ENCODE data around the gene CSNK1A1.
"Not testable (repeated sequence)": the region's sequence is repeated elsewhere in the genome, so short reads cannot be mapped to it uniquely, and the experiment has no call there.

Gene CSNK1A1

DNA sequence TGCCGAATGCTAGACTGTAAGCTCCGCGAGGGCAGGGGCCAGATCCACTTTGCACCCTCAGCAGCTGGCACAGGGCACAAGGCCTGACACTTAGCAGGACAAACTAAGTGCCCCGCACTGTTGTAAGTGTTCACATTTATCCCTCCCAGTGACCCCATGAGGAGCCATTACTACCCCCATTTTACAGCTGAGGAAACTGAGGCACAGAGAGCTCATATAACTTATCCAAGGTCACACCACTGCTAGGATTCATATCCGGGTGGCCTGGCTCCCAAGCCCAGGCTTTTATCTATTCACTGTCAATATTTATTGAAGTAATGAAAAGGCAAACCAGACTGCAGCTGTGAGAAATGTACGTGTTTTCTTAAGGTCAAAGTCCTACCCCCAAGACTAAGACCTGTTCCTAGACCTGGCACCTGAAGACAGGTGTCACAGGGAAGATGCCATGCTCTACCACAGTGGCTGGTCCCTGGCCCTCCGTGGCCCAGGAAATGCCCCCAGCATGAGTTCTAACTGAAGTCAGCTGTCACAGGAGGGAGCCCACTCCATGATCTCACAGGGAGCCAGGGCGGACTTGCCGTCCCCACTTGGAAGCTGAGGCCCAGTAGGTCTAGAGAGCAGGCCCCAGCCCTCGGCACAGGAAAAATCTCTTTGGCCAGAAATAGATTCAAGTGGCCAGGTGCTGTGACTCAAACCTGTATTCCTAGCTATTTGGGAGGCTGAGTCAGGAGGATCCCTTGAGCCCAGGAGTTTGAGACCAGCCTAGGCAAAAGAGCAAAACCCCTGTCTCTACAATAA is 97.4 kb downstream of the CSNK1A1 start:
- no peak for DNase-seq

DNA sequence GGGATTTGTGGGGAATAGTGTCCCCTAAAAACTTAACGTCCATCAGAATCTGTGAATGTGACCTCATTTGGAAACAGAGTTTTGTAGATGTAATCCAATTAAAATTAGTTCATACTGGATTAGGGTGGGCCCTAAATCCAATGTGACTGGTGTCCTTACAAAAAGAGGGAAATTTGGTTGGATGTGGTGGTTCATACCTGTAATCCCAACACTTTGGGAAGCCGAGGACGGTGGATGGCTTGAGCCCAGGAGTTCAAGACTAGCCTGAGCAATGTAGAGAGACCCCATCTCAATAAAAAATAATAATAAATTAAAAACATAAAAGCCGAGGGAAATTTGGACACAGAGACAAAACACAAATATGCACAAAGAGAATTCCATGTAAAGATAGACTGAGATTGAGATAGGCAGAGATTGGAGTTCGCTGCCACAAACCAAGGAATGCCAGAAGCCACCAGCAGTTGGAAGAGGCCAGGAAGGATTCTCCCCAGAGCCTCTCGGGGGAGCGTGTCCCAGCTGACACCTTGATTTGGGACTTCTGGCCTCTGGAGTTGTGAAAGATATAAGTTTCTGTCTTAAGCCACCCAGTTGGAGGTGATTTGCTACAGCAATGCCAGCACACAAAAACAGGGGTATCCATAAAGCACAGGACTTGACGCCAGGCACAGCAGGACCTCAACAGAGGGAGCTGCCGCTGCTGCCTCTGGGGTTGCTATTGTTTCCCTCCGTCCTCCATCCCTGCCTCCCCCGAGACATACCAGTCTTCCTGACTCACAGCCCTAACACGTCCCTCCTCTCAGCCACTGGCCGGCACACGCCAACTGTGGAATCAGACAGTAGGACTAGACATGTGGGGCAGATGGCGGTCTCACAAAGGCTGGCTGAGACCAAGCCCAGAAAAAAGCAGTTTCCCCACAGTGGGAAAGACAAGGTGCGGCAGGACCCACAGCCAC is 98.3 kb downstream of the CSNK1A1 start:
- DNase-seq, result peak; percentile 84

DNA sequence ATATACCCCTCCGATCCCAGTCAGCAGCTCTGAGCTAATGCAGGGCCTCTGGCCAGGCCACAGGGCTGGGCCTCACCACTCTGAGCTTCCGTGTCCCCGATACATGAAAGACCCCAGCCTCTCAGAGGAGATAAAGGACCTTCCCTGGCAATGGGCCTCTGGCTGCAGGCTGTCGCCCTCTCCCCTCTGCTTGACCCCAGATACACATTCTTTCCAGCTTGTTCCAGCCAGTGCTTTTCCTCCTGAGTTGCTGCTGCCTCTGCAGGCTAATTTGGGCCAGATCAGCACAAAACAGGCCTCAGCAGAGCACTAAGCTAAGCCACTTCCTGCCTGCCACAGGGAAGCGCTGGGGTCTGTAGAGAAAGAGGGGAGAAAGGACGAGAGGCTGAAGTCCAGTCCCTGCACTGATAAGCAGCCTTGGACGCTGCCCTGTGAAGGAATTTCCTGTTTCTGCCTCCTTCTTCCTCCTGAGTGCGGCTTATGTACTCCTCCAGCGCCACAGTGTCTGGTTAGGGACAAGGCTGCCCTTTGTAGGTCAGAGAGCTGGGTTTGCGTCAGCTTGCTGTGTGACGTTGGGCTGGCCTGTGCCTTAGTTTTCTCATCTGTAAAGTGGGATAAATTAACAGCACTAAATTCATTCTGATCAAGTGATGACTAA is 99.1 kb downstream of the CSNK1A1 start:
- DNase-seq, result no peak

DNA sequence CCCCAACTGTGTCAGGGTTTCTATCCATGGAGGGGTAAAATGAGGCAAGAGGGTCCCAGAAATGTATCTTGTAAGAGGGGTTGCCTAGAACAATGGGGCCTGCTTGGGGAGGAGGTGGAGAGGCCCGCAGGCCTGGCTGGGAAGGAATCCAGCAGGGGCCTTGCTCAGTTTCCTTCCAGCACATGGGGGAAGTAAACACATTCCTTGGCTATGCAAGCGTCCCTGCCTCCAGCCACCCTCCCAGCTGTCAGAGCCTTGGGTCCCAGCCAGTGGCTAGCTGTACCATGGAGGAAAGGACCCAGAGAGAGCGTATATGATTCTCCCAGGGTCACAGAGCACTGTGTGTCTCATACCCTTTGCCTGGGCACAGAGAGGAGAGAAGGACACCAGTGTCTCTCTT is 101.0 kb downstream of the CSNK1A1 start:
- no peak for DNase-seq

DNA sequence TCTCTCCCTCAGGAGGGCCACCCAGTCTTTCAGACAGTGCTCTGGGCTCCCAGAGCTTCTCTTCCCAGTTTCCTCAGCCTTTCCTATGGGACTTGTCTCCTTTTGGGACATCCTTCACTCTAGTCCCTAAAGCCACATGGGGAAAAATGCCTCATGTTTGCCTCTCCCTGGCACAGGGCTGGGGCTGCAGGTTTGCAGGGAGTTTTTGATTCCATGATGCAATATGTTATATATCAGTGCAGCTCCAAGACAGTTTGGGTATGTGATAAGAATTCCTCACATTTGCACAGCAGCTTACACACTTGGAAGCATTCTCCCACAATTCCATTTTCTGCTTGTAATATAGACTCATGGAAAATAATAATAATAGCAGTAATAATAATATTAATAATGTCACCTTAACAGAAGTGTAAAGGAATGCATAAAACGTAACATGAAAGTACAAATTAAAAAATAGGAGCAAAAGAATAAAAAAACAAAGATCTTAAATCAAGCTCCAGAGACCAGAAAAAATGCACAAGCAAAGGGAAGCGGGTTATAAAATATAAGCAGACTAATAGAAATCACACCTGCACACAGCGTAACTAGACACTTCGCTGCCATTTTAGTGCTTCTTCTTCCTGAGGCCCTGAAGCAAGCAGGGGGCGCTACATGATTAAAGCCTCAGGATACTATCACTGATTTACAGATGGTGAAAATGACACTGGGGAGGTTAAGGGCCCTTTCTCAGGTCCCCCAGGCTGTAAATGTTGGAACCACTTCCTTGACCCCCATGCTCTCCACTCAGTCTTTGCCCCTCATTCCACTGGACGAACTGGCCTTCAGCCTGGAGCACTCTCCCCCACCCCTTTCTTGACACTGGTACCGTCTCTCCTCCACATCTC is 102.2 kb downstream of the CSNK1A1 start:
- no peak for DNase-seq

DNA sequence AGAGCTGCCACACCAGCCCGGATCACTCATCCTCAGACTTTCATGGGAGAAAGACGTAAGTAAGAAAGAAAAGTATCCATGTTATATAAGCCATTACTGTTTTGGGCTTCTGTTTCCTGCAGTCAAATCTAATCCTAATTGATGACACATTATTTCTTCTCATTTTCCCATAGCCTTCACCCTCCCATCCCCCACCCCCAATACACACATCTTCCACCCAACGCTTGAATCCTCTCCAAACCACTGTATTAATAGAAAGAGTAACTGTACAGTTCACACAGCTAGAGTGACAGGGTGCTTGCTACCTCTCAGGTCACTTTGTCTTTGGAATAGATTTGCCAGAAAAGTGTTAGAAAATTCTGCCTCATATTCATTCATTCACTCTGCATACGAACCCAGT is 102.8 kb downstream of the CSNK1A1 start:
- DNase-seq, result no peak

DNA sequence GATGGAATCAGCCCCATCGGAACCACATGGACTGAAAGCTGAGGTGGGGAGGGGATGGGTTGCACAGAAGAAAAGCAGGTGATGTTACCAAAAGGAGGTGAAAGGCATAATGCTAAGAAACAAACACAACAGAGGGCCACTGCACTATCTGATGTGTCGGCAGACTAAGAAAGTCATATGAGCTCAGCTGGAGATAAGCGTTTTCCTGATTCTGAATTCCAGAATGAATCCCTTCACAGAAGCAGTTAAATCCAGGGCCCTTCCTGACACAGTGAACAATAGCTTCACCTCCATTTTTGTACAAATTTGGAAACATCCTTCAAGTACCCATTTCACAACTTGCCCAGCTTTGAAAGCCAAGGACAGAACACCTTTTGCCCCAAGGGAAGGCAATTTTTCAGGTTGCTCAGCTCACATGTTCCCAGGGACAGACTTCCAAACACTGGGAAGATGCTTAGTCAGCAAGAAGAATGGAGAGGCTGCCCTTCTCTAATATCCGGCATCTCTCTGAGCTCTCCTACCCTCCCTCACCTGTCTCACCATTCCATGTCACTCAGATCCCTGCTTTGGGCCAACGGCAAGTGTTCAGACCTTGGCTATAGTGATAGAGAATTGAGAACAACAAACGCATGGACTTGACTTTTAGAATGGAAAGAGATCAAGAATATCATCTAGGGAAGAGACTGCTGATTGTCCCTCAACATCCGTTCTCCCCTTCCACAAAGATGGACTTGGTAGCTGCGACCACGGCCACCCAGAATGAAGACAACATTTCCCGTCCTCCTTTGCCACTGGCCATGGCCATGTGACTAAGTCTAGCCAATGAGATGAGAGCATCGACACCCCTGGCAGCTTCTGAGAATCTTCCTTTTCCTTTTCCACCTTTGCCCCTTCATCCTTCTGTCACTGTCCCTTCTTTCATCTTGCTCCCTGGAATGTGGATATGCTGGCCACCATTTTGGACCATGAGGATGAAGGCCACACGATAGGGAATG is 103.6 kb downstream of the CSNK1A1 start:
- no peak for DNase-seq

DNA sequence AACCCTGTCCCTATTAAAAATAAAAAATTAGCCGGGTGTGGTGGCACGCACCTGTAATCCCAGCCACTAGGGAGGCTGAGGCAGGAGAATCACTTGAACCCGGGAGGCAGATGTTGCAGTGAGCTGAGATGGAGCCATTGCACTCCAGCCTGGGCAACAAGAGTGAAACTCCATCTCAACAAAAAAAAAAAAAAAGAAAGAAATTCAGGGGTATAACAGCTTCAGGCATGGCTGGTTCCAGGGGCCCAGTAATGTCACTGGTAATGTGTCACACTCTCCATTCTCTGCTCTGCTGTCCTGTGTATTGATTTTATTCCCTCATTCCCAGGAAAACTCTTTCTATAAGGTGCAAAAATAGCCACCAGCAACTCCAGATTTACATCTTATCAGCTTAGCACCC is 104.4 kb downstream of the CSNK1A1 start:
- DNase-seq, result not testable (repeated sequence)

DNA sequence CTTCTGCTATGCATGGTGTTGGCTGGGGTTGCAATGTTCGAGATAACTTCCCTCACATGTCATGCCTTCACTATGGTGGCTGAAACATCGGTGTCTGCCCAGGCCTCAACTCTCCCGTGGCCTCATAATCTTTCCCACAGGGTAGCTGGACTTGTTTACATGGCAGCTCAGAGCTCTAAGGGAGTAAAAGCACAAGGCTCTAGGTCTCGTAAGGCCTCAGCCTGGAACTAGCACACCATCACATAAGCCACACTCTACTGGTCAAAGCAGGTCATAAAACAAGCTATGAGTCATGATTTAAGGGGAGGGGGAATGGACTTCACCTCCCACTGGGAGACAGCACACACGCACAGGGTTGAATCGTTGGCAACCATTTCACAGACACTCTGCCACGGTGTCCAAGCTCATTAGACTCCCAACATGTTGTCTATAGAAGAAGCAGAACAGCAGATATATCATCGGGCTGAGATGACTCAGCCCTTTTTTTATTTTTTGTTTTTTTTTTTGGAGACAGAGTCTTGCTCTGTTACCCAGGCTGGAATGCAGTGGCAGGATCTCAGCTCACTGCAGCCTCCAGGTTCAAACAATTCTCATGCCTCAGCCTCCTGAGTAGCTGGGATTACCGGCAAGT is 105.4 kb downstream of the CSNK1A1 start:
- DNase-seq, result peak; percentile 76

DNA sequence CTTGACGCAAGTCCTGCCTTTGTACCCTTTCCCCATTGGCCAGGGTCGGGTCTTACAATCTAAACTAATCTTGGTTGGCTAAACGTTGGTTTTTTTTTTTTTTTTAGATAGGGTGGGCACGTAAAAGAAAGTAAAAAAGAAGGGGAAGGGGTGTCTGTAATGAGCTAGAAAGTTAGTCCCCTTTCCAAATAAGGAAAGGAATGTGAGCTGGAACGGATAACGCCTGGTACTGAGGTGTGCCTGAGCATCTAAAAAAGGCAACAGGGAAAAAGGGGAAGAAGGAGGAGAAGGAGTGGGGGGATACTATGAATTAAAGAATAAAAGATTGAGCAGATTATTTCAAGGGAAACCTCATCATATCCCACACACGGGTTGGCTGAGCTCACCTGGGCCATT is 105.9 kb downstream of the CSNK1A1 start:
- no peak for DNase-seq

DNA sequence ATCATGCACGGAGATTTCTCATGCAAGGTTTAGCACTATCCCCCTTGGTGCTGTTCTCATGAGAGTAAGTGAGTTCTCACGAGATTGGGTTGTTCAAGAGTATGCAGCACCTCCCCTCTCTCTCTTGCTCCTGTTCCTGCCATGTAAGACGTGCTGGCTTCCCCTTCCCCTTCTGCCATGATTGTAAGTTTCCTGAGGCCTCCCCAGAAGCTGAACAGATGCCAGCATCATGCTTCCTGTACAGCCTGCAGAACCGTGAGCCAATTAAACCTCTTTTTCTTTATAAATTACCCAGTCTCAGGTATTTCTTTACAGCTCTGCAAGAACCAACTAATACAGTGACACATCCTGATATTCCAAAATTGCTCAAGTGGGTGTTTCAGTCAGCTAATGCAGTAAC is 106.8 kb downstream of the CSNK1A1 start:
- DNase-seq, result not testable (repeated sequence)

DNA sequence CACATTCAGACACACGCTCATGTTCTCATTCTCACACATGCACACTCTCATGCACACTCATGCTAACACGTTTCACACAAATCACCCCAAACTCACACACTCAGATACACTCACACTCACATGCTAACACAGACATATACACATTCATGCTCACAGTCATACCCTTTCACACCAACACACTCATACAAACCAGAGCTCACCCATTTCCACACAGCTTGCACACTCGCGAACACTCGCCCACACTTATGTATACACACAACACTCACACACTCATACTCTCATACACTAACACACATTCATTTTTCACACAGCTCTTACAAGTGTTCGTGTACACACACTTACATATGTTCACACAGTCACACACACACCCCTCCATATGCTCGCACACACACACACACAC is 108.0 kb downstream of the CSNK1A1 start:
- DNase-seq, result no peak

DNA sequence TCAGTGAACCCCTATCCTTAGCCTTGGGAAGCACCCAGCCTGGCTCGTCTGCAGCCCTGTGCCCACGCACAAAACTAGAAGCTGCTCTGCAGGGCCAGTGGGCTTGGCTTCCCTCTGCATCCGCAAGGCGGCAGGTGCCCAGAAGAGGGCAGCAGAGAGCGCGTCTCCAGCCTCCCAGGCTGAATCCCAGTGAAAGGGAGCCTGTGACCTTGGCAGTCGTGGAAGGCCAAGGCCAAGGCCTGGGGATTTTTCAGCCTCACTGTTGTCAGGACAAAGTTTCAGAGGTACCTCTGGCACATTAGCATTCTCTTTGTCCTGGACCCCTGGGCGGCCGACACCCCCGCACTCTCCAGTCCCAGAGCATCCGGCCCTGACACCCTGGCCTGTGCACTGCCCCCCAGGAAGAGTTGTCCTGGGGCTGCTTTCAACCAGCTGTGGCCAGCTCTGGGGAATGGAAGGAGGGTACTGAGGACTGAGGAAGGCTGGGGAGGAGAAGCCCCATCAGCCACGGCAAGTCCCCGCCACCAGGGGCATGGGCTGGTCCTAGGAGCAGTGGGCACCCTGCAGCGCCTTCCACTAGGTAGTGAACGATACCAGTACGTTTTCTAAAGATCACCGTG is 108.6 kb downstream of the CSNK1A1 start:
- DNase-seq, result no peak
